C1 segment of cervical spinal cord (tissue), 14 donors: Measurements from ENCODE around the gene TFB1M.

ENCODE experiments used
- DNase-seq, 14 donors: peaks; one replicate each; lab custom pipeline; 2025; lab: John Stamatoyannopoulos, UW

The TFB1M gene

DNA sequence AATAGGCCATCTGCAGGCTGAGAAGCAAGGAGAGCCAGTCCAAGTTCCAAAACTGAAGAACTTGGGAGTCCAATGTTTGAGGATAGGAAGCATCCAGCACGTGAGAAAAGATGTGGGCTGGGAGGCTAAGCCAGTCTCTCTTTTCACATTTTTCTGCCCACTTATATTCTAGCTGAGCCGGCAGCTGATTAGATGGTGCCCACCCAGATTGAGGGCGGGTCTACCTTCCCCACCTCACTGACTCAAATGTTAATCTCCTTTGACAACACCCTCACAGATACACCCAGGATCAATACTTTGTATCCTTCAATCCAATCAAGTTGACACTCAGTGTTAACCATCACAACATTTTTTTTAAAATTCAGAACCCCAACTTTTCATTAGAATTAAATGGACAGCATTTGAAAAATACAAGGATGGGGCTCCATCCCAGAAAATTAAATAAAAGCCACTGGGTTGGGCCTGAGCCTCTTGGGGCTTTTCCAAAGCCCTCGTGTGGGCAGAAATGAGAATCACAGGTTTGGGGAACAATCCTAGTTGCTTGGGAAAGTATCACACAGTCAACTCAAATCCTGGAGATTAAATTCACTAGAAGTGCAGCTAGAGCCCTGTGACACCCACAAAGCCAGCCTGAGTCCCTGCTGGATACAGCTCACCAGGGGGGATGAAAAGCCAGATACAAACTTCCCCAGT lies 48.3 kb downstream of the TFB1M start:
- DNase-seq = no peak

DNA sequence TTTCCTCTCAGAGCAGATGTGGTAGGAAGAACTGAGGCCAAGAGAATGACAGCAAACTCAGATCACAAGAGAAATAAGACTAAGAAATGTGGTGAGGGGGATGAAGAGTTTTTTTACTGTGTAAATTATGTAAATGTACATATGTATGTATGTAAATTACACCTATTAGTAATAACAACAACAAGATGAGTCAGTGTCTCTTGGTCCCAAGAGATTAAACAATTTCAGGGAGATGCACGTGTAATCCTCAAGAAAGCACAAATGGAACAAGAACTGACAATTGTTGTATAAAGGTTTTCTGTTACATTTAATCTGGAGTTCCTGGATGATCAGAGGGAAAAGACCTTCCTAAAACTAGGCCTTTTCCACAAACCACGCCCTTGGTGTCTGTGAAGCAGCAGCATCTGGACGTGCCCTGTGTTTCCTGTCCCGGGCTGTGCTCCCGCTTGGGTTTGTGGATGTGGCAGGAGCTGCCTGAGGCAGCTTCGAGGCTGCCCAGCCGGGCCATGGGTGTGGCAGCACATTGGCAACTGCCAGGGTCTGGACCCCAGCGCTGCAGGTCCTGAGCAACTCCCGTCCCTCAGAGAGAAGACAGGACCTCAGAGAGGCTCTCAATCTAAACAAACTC lies 49.5 kb downstream of the TFB1M start:
- peak in 2 of 14 donors; percentile 11 to 15 for DNase-seq

DNA sequence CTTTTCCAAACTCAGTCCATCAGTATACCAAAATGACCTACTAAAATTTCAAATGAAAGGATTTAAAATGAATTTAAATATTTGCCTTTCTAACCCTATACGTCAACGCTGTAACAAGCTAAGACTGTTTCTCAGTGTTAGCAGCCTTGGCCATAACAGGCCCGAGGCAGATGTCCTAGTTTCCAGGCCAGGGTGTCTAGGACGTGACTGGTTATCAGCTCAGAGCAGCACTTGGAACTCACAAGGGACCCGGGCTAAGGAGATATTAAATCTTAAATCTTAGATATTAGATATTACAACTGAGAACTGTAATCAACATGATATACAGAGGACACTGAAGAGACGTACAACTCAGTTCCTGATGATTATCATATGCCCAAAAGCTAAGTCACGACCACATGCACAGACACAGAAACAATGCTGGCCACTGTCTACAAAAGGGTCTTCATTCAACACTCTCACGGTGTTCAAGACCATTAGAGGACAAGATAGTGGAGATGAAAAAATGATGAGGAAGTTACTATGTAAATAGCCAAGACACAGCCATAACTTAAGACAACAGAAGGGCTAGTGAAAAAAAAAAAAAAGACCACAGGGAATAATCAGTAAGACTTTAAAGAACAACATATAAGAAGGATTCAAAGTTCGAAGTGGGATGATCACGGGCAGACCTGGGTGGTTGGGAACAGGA lies 50.8 kb downstream of the TFB1M start, which contains the start of gene CLDN20:
Gene CLDN20, plus strand, starts transcription at position 641 of the 691 bp plus-strand sequence. CDS start 11,707 bp downstream, outside the sequence.
- peak in 1 of 14 donors; percentile 3 for DNase-seq

DNA sequence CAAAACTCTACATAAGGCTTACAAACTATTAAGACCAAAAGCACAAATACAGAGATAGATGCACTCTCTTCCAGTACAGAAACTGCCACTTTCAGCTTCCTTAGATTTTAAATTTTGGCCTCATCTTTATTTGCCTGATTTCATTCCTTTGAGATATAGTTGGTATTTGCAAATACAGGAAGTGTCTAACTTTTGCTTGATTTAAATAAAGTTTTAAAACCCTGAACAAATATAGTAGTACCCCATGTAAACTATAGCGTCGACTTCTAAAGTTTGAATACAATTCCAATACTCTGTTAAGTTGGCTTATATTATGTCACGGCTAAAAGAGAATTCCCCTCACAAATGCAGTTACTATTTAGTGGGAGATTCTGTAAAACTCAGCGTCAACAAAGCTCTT lies 51.6 kb downstream of the TFB1M start:
- DNase-seq = no peak

DNA sequence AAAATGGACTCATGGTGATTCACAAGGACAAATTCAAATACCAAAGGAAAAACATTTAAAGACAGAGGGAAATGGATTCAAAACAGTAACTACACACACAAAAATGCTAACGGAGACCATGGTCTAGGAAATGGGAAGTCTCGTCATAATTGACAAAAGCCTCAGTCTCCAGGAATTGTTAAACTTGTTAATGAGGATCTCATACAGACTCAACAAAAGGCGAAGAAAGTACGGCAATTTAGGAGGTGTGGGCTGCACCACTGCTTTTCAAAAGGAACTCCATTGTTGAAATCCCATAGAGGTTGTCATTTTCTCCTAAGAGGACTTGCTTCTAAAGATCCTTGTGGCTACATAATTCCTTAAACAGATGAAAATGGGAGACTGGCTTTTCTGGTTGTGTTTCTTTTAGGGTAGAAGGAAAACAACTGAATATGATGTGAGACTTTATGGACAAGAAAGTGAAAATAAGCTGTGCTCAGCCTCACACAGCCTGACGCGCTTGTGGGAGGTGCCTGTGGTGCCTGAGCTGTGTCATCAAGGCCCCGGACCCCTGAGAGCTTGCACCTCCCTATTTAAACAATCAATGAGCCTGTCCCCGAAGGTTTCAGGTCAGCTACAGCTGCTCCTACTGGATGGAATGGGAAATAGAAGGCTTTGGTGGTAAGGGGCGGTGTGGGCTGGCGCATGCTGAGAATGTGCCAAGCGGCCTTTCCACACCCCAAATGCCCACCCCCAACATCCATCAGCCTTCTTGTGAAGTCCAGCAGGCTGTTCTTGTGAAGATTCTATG lies 53.0 kb downstream of the TFB1M start:
- DNase-seq = no peak

DNA sequence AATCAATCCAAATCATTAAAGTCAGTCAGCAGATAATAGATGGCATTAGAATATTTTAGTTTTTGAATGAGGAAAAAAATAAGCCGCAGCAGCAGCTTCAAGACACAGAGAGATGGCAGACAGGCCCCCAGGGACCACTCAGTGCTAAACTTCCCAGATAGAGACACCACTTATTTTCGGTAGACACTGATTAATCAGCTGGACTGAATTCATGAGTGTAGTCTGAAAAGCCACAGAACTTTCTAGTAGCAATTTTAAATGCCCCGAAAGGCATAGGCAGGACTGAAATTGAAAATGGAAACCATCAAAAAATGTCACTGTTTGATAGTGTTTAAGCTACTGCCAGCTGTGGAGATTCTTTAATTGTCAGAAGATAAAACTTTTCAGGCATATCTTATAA lies 53.6 kb downstream of the TFB1M start:
- no peak for DNase-seq

DNA sequence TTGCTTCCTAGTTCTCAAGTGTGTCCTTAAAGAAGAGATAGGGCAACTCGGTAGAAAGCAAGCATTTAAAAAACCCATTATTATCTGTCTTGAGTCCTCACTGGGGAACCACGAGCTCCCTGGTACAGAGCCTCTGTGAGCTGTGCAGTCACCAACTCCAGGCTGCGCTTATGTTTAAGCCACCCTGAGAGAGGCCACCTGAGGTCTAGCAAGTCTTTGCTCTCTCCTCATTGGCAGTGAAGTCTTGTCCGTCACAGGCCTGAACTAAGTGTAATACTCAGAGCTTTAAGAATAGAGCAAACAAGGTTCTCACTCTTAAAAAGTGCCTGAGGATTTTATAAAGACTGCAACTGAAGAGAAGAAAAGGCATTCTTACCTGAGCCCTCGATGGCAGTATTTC lies 54.4 kb downstream of the TFB1M start:
- DNase-seq = no peak

DNA sequence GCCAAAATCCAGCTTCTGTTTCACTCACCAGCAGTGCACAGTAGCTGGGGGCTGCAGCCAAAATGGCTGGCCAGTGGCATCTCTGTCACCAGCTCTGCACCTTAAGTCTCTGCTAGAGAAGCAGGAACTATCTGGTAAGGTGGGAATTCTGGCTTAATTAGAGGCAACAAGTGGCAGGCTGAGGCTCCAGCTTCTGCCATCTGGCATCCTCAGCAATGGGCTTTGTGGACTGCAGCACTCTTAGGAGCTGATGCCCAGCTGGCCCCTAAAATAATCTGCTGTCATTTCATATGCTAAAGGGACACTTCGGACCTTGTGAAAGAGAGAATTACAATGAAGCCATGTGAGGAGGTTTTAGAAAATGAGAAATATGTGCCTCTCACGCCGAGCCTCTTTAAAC lies 55.1 kb downstream of the TFB1M start:
- DNase-seq = peak in 4 of 14 donors; percentile 7 to 63 (median 36)

DNA sequence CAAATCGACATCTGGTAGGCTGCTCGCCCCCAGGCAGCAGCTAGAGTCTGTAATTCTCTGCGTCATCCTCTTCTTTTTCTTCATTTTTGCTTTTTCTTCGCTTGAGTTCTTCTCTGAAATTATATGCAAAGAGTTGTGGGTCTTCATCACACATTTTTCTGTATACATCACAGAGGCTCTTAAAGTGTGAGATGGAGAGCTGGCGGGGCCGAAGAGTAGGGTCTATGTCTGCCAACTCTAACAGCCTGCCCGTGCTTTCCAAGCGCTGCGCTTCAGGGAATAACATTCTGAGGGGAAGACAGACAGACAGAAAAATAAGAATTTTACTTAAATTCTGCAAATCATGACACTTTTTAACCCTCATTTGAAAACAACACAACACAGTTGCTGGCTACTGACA lies 56.5 kb downstream of the TFB1M start:
- no peak for DNase-seq

DNA sequence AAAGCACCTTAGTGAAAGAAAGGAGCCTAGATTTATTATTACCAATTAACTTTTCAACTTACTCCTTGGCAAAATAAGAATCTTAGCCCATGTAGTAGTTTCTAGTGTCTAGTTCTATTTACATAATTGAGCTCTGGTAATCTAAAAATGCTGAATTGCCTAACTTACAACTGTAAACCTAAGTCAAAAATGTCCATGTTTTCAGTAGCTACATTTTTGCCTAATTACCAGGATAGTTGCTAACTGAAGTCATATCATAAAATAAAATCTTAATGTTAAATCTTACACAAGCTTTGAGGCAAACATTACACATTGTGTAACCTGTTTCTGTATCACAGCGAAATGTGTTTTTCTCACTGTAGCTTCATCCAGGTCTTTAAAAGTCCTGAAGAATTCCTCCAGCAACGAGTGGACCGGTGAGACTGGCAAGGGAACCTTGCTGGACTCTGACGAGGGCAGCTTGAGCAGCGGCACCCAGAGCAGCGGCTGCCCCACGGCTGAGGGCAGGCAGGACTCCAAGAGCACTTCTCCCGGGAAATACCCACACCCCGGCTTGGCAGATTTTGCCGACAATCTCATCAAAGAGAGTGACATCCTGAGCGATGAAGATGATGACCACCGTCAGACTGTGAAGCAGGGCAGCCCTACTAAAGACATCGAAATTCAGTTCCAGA lies 58.0 kb downstream of the TFB1M start:
- DNase-seq = no peak

DNA sequence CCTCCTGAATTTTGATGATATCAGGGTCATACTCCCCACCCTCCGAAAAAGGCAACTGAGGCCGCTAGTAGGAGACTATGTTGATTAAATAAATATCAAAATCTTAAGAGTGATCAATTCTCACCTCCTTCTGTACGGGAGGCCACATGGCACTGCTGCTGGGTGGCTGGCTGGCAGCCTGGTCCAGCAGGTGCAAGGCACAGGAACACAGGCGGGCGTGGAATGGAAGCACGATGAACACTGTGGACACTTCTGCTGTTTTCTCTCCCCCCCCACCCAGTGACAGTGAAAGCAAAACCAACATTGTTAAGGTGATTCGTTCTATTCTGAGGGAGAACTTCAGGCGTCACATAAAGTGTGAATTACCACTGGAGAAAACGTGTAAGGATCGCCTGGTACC lies 60.1 kb downstream of the TFB1M start:
- DNase-seq = no peak

DNA sequence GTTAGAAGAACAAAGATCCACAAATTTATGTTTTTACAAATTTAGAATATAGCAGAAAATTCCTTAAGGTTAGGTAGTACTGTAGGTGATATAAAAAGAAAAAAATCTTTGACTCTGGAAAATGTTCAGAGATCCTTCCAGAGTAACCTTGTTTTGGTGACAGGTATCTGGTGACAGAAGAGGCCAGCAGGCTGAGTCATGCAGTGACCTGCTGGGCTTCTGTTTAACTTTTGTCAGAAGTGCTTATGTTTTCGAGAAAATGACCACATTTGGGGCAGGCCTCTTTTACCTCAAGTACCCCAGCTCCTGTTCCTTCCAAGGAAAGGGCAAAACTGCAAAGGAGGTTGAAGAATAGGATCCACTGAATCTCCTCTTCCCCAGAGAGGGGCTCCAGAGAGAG lies 60.9 kb downstream of the TFB1M start:
- no peak for DNase-seq

DNA sequence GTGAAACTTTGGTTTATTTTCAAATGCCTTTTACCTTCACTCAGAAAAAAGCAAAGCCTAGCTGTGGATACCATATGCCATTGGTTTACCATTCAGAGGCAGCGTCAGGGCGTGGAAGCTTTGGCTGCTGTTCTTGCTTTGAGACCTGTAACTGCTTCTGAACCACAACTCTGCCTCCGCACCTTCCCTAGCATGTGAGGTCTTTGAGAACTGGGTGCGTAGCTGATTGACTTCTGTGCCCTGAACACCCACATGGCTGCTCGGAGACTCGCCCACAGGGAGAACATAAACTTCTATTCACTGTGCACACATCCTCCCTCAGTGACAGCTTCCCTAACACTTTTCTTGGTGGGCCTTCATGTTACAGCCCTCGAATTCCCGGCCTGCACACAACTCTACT lies 61.7 kb downstream of the TFB1M start:
- no peak for DNase-seq

DNA sequence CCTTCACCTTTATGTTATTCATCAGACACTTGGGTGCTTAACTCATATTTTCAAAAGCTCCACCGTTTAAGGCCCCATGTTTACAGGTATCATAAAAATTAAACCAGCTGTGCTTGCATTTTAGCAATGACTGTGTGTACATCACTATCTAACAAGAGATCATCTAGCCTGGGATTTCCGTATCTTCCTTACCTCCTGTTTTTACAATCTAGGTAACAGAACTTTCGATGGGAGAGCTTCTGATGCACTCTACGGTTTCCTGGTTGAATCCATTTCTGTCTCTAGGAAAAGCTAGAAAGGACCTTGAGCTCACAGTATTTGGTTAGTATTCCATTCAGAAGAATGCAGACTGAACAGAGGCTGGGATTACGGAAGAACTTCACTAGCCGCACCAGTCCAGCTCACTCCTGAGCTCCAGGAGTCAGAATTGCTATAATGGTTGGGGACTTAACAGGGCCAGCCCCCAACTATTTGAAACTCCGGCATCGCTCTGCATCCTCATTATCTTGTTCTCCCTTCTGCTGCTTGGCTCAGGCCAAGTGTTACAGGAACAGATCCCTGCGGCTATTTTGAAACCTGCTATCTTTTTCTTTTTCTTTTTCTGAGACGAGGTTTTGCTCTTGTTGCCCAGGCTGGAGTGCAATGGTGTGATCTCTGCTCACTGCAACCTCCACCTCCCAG lies 63.4 kb downstream of the TFB1M start:
- DNase-seq = no peak

DNA sequence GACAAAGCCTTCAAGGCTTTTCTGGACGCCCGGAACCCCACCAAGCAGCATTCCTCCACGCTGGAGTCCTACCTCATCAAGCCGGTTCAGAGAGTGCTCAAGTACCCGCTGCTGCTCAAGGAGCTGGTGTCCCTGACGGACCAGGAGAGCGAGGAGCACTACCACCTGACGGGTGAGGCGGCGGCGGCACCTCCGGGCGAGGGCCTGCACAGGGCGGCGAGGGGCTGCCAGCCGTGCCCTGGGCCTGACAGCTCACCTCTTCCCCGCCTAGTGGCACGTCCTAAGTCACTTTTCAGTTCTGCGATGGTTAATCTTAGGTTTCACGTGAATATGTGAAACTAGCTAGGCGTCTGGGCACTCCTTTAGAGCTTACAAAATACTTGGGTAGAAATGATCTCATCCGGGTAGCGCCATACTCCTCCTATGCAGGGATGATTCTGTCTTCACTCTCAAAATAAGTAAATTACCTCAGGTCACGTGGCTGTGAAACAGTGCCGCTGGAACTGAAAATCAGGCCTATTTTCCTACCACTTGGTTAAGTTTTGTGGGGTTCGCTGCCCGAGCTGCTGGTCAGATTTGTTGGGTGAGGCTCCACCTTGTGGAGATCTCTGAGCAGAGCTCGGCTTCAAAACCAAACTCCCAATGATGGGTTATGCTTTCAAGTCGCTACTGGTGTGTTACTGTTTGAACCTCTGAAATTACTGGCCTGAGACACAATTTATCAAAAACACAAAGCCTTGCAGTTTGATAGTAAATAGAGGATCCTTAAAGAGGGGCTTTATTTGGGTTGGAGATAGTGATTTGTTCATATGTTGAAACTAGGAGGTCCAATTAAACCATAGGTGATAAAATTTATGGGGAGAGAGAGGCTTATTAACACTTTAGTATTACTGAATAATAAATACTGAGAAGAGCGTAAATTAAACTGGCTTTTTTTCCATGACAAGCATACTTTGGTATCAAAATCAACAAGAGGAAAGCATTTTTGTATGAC lies 66.0 kb downstream of the TFB1M start:
- DNase-seq = peak in 9 of 14 donors; percentile 2 to 40 (median 19)

DNA sequence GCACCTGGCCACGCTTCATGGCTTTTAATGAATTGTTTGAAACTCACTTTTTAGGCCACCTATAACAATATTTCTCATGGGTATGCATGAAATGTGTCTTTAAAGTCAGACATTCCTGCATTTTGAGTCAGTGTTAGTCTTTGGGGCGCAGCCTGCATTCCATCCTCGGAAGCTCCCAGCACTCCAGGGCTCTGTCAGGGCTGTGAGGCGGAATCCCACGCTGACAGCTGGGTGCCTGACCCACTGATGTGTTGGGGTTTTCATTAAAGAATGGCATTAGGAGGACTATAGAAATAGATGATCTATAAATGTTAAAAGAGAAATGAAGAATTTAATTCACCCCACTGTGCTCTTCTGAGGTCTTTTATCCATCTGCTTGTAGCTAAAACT lies 66.7 kb downstream of the TFB1M start:
- no peak for DNase-seq

DNA sequence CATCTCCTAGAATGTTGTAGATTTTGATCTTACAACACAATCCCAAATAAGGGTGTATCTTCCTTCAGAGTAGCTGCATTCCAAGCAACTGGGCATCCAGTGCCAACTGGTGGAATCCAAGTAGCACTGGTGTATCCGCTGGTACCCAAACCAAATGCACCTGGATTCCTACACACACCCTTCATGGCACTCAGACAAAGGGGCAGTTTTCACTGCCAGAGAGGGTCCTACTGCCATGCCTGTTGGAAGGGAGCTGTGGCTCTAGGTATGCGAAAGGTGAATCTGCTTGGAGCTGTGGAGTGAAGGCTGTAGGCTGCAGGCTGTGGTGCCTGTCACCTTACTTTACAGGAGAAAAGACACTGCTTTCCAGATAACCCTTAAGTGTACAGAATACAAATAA lies 67.5 kb downstream of the TFB1M start:
- DNase-seq = no peak

DNA sequence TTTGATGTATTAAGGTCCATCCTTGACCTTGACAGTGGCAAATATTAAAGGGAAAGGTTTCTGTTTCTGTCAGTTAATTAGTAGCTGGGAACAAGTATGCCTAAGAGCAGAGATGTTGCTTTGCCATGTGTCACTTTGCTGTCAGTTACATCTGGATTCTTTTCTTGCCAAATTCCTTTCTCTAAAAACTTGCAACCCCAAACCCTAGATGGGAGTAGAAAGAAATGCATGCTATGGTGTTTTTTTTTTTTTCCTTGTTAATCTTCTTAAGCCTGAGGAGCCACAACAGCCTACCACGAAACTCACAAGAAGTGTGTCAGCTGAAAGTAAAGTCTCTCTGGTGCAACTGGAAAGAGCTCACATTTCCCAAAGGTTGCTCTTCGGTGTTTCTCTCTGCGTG lies 68.5 kb downstream of the TFB1M start:
- DNase-seq = no peak

DNA sequence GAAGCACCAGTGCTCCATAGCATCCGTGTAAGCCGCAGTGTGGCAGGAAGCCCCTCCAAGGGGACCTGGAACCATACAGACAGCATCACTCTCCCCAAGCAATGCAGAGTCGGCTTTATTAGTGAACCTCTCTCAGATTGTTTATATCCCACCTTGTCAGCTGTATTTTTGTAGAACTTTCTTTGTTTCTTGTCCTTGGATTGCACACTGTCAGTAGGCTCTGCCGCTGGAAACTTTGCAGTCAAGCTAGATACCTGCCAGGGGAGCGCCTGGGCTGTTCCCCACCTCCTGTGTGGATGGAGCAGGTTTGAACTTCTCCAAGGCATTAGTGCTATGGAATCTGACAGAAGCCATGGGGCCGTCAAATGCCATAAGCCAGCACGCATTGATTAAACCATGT lies 69.1 kb downstream of the TFB1M start:
- DNase-seq = no peak

DNA sequence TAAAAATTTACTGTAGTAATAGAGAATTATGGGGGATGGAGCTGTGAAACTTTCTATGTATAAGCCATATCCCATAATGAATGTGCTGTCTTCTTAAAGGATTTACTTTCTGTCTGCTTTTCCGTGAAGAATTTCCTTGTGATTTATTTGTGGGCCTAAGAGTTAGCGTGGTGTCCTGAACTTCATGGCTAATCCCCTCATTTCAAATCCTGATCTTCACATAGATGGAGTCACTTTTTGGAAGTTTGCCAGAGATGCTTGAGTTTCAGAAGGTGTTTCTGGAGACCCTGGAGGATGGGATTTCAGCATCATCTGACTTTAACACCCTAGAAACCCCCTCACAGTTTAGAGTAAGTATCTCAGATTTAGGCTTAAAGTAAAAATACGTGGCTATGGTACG lies 69.8 kb downstream of the TFB1M start:
- DNase-seq = no peak
